Stimulated activated CD4-positive, alpha-beta T cell treated with anti-CD3 and anti-CD28 coated beads, Interleukin-4, amount 100 ng/mL, for 24 hours (primary cell): ENCODE results near the gene KCNMA1.

Experiments
- DNase-seq: peaks from one replicate; pipeline ENCODE4 v3.0.0-alpha.2; 2020

The KCNMA1 gene

DNA sequence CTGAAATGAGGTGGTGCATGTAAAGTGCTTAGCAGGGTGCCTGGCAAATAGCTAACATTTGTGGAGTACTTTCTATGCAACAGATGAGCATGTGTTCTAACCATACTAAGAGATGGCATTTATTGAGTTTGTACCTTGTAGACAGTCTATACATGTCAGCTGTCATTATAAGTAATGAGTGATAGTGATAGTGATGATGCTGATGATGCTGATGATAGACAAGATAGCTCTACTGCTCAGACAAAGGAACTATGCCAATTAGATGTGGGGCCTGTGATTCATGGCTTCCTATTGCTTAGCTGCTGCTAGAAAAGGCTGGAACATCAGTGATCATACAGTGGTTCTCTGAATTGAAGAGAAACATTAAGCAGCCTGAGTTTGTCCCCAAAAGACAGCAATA, 585.8 kb downstream of the KCNMA1 start:
- no peak for DNase-seq

DNA sequence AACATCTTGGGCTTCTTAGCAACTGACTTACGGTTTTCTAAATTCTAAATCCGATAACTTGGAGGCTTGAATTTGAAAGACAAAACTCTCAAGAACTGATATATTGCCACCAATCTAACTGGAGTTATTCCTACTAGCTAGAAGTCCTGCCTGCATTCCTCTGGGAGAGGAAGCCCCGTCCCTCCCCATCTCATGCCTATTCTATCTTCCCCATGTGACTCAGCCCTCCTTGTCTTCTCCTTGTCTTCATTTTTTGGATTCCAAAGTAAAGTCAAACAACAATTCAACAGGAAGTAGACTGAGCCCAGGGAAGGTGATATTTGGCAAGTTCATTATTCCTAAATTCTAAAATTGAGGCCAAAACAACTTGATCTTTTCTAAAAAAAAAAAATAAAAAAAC, 587.7 kb downstream of the KCNMA1 start:
- DNase-seq = no peak

DNA sequence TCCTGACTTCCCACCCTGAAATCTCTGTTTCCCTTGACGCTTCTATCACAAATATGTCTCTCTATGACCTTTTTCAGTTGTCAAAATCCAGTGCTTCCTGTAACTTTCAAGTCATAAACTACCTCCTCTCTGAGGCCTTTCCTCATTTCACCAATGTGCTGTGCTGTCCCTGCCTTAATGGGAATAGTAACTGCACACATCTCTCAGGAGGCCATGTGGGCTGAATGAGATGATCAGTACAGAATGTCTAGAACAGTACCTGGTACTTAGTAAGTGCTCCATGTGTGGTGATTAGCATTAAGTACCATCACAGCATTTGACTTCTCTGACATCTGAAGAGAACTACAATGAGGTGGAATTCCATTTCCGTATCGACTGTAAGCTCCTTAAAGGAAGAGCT, 588.5 kb downstream of the KCNMA1 start:
- DNase-seq = no peak

DNA sequence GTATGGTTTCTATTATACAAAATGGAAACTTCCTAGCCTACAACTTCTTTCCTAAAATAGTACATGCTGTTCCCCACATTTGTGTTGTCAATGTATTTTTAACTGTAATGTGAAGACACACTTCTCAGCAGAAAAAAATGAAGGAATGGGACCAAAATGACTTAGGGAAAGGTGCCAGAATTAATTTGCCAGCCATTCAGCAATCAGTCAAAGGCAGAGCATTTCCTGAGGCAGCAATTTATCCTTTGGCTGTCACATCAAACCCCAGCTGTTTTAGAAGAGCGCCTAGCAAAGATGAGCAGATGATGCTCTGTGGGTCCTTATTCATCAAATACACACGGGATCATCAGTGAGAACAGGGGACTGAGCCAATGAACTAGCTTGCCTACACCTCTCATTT, 592.5 kb downstream of the KCNMA1 start:
- no peak for DNase-seq

DNA sequence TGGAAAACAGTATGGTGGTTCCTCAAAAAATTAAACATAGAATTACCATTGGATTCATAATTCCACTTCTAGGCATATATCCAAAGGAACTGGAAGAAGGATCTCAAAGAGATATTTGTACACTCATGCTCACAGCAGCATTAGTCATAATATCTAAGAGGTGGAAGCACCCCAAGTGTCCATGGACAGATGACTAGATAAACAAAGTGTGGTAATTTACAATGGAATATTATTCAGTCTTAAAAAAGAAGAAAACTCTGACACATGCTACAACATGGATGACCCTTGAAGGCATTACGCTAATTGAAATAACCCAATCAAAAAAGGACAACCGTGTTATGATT, 594.2 kb downstream of the KCNMA1 start:
- no peak for DNase-seq

DNA sequence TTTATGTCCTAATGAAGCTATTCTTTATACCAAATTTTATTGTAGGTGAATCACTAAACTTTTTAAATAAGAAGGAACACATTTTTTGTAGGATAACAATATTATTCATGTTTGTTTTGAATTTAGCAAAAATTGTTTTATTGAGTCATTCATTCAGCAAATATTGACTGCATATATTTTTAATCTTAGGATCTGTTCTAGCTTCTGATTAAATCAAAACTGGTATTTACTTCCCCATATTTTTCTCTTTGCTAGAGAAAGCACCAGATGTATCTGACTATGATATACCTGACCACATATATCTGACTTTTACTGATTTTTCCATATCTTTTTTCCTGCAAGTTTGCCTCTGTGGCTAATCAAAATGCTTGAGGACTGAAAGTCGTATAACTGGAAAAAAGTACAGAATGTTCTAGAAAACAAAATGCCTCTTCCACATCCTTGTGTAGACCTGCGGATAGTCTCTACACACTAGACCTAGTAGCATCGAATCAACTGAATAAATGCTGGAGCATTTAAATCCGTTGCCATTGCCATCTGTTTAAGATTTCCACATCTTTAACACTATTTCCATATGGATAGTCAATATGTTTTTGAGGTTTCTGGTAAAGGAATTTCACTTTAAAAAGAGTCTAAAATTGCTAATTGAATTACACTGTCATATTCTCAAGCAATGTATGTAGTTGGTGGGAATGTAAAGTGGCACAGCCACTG, 594.7 kb downstream of the KCNMA1 start:
- DNase-seq = no peak

DNA sequence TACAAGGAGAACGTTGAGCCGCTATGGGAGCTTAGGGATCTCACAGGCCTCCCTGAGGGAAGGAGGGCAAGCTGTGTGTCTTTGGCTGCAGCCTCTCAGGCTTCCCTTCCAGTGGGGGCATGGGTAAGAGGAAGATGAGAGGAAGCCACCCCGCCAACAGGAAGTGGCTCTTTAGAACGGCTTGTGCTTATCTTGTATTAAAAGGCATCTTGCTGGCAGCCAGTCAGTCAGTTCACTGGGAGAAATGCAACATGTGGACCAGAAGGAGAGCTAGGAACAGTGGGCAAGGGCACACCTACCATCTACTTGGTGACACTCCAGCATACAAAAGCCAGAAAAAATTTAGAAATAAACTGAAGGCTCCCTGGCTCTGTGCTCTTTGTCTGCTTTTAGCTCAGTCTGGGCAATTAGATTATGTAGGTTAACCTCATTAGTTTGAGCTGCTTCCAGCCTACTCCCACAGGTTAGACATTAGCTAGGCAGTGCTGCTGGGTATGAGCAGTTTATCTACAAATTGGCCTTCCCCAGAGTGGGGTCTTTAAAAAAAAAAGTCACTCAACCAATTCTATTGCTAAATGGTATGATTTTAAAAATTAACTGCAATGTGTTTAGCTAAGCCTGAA, 595.9 kb downstream of the KCNMA1 start:
- no peak for DNase-seq

DNA sequence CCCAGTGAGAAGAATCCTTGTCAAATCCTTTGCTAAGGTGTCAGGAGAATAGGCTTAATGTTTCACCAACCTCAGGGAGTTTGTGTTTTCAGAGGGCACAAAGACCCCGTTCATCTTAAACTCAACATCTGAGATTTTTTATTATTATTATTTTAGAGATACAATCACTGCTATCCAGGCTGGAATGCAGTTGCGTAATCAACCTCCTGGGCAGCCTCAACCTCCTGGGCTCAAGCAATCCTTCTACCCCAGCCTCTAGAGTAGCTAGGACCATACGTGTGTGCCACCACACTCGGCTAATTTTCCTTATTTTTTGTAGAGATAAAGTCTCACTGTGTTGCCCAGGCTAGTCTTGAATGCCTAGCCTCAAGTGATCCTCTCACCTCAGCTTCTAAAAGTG, 599.2 kb downstream of the KCNMA1 start:
- DNase-seq = no peak

DNA sequence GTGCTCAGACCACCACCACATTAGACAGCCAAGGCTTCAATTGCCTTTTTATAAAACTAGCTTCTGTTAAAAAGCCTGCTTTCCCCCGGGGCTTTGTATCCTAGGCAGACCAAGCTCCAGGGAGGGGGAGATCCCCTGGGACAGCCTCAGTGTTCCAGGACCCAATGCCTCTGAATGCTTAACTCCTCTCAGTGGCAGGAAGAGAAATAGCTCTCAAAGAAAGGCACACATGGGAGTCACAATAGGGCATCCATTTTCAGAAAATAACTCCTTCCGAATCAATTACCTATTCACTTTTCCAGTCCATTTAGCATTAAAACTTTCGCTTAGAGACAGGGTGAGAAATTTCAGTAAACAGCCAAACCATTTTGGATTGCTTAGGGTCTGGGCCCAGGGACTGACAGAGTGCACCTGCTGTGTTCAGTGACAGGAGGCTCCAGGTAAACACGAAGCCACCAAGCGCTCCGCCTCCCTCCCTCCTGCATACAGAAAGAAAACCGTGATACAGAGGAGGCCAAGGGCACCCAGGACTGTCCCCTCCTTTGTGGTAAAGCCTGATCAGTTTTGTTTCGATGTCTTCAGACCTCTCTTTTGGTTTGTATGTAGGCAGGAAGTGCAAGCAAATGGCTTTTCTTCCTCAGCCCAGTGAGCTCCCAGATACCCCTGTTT, 599.7 kb downstream of the KCNMA1 start:
- DNase-seq = no peak

DNA sequence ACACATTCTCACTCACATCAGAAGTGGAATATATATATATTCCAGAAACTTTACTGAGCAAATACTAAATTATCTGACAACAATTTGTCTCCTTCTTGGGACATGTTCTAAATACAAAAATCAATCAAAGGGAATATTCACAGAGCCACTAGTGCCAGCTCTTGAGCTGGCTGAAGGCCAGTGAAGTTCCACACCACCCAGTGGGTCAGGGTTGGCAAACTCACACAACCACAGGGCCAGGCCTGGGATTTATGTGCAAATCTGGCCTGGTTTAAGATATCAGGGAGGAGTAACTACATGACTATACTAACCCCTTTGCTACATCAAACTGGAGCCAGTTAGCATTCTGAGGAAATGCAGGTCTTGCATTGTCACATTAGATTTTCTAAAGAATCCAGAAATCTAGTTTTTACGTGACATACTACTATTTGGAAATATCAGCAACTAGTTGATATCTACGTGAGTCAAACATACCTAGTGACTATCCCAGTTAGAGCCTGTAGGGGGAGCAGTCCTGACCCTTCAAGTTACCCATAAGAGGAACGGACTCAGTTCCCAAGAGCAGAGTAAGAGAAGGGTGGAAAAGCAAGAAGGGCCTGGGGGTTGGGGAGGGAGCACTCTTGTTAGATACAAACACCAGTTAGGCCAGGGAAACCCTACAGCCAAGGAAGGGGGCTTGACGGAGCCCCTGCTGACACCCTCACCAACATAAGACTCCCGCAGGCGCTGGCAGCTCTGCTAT, 600.4 kb downstream of the KCNMA1 start:
- no peak for DNase-seq

DNA sequence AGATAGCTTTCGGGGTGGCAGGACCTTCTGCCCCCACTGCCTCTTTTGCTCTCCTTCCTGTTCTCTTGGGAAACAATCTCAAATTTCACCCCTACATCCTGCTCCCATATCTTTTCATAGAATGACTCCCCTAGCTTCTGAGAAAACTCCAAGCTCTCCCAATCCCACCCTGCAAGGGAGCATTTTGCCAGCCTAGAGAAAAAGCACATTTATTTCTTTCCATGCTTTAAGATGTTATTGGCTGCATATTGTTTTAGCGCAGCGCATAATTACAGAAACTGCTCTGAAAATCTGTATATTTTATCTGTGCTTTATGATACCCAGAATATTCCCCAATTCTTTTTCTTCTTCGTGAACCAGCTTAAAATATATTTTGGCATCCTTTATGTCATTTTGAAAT, 601.3 kb downstream of the KCNMA1 start:
- no peak for DNase-seq

DNA sequence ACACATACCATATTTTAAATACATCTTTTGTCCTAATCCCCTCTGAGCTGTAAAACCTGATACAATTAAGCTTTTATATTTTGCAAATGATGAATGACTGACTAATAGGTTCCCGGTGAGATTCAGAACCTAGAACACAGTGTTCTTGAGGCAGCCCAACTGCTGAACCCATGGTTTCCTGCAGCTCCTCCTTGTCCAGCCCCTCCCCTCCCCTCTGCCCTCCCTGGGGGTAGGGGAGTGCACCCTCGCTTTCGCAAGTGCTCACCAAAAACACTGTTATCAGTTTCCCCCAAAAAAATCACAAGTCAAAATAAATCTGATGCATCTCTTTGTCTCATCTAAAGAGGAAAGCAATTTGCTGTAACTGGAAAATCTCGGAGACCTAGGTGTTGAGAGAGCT, 602.8 kb downstream of the KCNMA1 start:
- DNase-seq = no peak

DNA sequence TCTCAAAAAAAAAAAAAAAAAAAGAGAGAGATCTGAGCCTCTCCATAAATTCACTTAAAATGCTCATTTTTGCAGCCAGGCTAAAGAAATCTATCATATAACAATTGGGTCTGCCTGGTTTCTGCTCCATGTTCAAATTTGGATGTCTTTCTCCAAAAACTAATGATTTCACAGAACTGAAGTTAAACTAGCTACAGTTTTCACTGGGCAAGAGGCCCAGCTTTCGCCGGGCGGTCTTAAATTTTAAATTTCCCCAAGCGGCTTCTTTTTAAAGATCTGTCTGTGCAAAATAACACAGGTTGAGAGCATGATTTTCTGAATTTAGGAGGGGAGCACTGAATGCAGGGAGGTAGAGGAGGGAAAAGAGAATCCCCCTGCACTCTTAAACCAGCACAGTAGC, 603.4 kb downstream of the KCNMA1 start:
- DNase-seq = no peak

DNA sequence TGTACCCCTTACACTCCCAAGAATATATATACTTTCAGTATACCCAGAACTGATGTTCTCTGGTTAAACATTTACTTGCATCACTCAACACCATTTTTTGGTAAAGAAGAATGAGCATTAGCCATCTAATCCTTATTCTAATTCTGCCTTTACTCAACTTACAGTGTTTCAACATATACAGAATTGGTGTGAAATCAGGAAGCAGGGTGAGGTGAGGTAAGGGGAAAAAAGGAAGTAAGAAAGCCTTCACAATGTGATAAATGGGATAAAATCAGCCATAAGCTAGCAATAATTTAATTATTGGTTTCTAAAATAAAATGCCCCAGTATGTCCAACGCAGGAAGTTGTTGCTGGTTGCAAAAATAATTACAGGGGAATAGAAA, 605.4 kb downstream of the KCNMA1 start:
- no peak for DNase-seq

DNA sequence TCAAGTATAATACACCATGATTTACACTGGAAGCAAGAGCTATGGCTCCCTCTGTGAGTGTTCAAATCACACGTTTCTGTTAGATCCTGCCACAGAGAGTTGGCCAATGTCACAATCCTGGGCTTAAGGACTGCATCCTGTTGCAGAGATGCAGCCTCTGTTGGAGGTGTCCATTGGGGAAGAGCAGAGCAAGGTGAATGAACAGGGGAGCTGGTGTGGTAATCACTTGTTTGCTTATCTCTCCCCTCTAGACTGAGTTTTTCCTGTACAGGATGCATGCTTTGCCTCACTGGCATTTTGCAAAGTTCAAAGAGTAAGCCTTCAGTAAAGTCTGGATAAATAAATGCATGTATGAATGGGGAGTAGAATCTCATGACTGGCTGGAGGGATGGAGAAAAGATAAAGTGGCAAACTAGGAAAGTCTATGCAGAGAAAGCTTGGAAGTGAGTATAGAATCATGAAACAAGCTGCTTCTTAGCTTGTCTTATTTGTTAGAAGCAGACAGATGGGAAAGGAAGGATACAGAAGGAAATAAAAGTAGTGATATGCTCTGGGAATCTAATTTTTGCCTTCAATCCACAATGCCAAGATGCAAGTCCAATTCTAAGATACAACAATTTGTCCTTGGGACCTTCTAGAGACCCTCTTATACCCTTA, 605.9 kb downstream of the KCNMA1 start:
- no peak for DNase-seq

DNA sequence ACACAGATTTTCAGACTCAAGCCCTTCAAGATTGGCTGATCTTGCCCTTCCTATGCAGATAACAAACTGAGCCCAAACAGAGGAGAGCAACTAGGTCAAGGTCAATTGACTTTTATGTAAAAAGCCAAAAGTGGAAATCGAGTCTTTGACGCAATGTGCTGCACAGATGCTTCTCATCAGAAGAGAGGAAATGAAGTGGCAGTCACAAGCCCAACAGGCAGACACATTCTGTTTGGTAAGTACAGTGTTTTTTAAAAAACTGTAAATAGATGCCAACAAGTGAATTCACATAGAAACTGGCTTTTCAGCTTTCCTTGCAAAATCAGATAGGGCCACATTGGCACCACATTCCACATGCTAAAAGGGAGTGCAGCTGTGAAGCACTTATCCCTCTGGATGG, 606.6 kb downstream of the KCNMA1 start:
- DNase-seq = no peak

DNA sequence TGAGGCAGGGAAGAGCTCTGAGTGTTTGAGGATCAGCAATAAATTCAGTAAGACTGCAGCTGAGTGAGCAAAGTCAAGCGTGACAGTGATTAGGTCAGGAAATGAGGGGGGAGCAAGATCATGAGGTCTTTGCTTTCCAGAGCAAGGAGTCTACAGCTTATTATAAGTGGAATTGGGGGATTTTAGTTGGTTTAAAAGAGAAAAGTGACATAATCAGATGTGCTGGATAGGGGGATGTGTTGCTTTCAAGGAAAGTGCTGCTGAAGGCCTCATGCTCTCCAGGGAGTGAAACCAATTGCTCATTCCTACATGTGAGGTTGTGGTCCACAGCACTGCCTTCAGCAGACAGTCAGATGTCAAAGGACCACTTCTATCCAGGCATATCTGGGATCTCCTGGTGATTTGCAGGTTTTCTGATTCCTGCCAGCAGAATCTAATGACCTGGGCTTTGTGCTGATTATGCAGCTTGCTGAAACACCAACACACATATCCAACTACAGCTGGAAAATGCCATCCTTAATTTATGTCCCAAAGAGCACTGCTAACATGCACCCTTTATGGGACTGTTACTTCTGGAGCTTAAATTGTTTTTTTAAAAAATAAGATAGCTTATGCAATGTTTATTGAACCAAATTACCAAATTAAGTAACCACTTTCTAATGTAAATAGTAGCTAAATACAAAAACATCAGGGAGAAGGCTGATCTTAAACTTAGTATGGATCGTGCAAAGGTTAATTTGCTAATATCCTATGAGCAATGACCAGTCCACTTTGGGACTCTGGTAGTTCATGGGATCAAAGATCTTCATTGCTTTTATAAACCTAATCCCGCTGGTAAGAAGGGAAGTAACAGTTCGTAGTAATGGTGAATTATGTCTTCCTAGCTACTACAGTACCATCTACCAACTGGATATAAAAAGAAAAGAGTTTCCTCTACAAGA, 607.6 kb downstream of the KCNMA1 start:
- no peak for DNase-seq

DNA sequence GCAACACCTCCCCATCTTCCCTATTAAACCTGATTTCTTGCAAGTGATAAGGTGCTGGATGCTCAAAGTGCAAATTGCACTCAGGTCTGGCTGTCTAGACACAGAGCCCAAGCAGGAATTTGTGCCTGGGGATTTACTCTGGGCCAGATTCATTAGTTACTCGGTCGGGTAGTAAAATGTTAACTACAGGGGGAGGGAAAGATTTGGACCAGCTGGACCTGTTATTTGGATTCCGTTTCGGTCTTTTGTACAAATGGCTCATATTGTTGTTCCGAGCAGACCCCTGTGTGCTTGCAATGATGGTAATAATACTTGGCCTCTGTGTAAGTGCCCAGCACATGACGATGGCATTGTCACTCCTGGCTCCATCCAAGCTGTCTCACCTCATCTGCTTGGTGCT, 609.6 kb downstream of the KCNMA1 start:
- no peak for DNase-seq

DNA sequence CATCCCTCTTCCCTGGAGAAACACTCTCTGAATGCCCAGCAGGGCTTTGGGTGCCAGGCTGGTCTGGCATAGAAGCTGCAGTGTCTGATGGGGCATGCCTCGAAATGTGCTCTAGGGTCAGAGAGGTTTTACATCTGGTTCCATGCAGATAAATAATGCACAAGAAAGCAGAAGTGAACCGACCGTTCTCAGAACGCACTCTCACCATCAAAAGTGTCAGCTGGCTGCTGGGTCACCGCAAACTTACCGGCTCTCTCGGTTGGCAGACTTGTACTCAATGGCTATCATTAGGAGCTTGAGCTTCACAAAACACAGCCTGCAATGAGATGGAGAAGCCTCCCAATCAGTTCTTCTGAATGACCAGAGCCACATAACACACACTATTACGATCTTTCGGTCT, 610.0 kb downstream of the KCNMA1 start:
- no peak for DNase-seq

DNA sequence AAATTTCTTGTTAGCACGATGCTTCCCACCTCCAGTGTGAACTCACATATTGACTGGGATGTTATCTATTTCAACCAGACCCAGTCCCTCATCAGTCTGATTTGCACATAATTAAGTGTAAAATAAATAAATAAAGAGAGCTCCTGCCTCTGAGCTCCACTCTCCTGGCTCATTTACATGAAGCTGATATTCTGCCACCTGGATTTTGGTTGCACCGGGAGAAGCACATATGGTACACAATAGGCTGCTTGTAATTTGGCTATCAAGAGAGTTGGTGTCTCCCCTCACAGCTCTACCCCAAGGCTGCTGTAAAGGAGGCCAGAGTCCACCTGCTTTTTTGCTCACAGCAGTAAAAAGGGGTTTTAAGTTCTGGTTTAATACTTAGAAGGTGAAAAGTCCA, 610.5 kb downstream of the KCNMA1 start:
- DNase-seq = no peak

DNA sequence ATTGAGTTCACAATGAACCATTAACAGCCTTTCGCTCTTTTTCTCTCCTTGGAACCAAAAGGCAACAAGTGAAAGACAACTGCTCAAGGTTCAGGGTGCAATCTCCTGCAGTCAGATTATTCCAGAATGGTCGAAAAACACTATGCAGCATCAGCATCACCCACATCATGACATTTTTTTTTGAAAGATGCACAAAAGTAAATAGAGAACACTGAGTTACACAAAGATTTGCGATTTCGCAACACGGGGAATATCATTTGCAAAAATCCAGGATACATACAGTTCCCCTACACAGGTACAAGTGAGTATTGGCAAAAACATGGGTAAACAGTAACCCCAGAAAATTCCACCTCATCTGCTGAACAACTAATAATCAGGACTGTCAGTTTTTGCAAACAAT, 611.5 kb downstream of the KCNMA1 start:
- DNase-seq = no peak

DNA sequence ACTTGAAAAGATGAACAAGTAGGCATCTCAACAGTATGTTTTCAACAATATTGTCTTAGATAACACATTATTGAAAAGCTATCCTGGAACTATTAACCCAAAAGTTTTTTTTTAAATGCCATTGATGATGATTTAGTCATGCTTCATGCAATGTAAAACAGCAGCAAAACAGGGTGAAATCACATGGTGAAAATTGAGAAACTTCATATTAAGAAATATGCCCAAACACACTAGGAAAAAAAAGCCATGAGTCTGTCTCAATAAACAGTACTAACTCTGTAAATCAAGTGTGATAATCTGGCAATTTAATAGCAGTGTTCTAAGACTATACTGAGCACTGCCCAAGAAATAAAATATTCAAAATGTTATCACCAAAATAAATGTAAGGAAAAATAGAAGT, 613.1 kb downstream of the KCNMA1 start:
- no peak for DNase-seq
